Mesothelial cell of epicardium (in vitro differentiated cells): ENCODE measurements around the gene CXCL13. TPM values are rescaled to one million over a fixed set of nuclear protein-coding genes. Genes with fewer than 3 reads are reported as not detected.

Experiments
- DNase-seq, 2 experiments: peaks; one replicate each; pipeline ENCODE4 v3.0.0; 2021; ENCODE audit warnings: low spot score in 2 of 2; ENCODE audit not compliant: unreplicated experiment in 2 of 2
- H3K27ac Mint-ChIP-seq: 2 replicates; pipeline ENCODE4 v1.8.0; 2021; ENCODE audit warnings: mixed read lengths
- H3K27me3 Mint-ChIP-seq: 2 replicates; pipeline ENCODE4 v1.8.0; 2021; ENCODE audit warnings: low read depth, mixed read lengths
- H3K36me3 Mint-ChIP-seq: 2 replicates; pipeline ENCODE4 v1.8.0; 2021; ENCODE audit warnings: mixed read lengths
- H3K4me1 Mint-ChIP-seq: 2 replicates; pipeline ENCODE4 v1.8.0; 2021; ENCODE audit warnings: mixed read lengths
- H3K4me3 Mint-ChIP-seq: 2 replicates; pipeline ENCODE4 v1.8.0; 2021; ENCODE audit warnings: mild to moderate bottlenecking, moderate library complexity, mixed read lengths
- H3K9me3 Mint-ChIP-seq: 2 replicates; pipeline ENCODE4 v1.8.0; 2021; ENCODE audit warnings: mixed read lengths
- CTCF ChIP-seq: fragments of 200-600 bp; sonication (generic); IDR thresholded peaks from one replicate; pipeline ENCODE4 v1.5.0; 2021; ENCODE audit warnings: antibody characterized with exemption; ENCODE audit not compliant: unreplicated experiment
- total RNA-seq: library from RNA; stranded (reverse); gene quantifications from 3 replicates; pipeline ENCODE4 v1.2.1, GENCODE V29; 2021

CXCL13 gene
- total RNA-seq, 1 donor from 2014 or later: not detected

GRCh38 chr4:77582711-77583110, 22.9 kb upstream of the CXCL13 start:
- Mint-ChIP-seq H3K9me3 (no peaks in the 10 kb centered on the region), H3K4me3 (no peak overlapping the region), H3K27me3 (peaks cover 9% of the 10 kb centered on the region), H3K4me1 (peaks cover 2% of the 10 kb centered on the region), H3K36me3 (no peaks in the 10 kb centered on the region), H3K27ac (no peak overlapping the region)
- TF ChIP-seq CTCF: no peak
- DNase-seq: no peak

- no peak for TF ChIP-seq CTCF
- no peaks in the 10 kb centered on the region for H3K9me3 Mint-ChIP-seq
- H3K27ac Mint-ChIP-seq: no peak overlapping the region
- H3K36me3 Mint-ChIP-seq: no peaks in the 10 kb centered on the region
- no peak for DNase-seq
- H3K4me1 Mint-ChIP-seq: no peaks in the 10 kb centered on the region
- H3K27me3 Mint-ChIP-seq: peaks cover 8% of the 10 kb centered on the region
- H3K4me3 Mint-ChIP-seq: no peak overlapping the region
Measured at GRCh38 chr4:77586951-77587383, 18.7 kb upstream of the CXCL13 start.

- Mint-ChIP-seq H3K4me1 (no peaks in the 10 kb centered on the region), H3K27ac (no peak overlapping the region), H3K36me3 (no peaks in the 10 kb centered on the region), H3K9me3 (no peaks in the 10 kb centered on the region), H3K4me3 (no peak overlapping the region), H3K27me3 (peaks cover 4% of the 10 kb centered on the region)
- DNase-seq: no peak
- TF ChIP-seq CTCF: no peak
Measured at GRCh38 chr4:77590482-77590881, 15.1 kb upstream of the CXCL13 start.

GRCh38 chr4:77591532-77591931, 14.1 kb upstream of the CXCL13 start:
- no peak overlapping the region for H3K27ac Mint-ChIP-seq
- H3K4me1 Mint-ChIP-seq: no peaks in the 10 kb centered on the region
- no peak for TF ChIP-seq CTCF
- DNase-seq: no peak
- H3K36me3 Mint-ChIP-seq: no peaks in the 10 kb centered on the region
- no peak overlapping the region for H3K4me3 Mint-ChIP-seq
- H3K27me3 Mint-ChIP-seq: peaks cover 8% of the 10 kb centered on the region
- no peaks in the 10 kb centered on the region for H3K9me3 Mint-ChIP-seq

- no peak for TF ChIP-seq CTCF
- H3K4me3 Mint-ChIP-seq: no peak overlapping the region
- DNase-seq: no peak
- peaks cover 14% of the 10 kb centered on the region for H3K27me3 Mint-ChIP-seq
- no peaks in the 10 kb centered on the region for H3K4me1 Mint-ChIP-seq
- H3K36me3 Mint-ChIP-seq: no peaks in the 10 kb centered on the region
- no peak overlapping the region for H3K27ac Mint-ChIP-seq
- no peaks in the 10 kb centered on the region for H3K9me3 Mint-ChIP-seq
Measured at GRCh38 chr4:77593101-77593500, 12.5 kb upstream of the CXCL13 start.

GRCh38 chr4:77593993-77594392, 11.6 kb upstream of the CXCL13 start:
- no peak overlapping the region for H3K4me3 Mint-ChIP-seq
- no peaks in the 10 kb centered on the region for H3K36me3 Mint-ChIP-seq
- DNase-seq: no peak
- H3K27me3 Mint-ChIP-seq: peaks cover 17% of the 10 kb centered on the region
- H3K27ac Mint-ChIP-seq: no peak overlapping the region
- no peaks in the 10 kb centered on the region for H3K9me3 Mint-ChIP-seq
- no peaks in the 10 kb centered on the region for H3K4me1 Mint-ChIP-seq
- no peak for TF ChIP-seq CTCF
